Vagina (tissue), 2 donors: ENCODE measurements around the gene MEPE.
A peak's percentile ranks its signal among the peaks of the same experiment; 100 is the strongest.

Experiments
- POLR2A ChIP-seq, 2 donors: fragments of 450-650 bp; IDR thresholded peaks; one replicate each; pipeline ENCODE4 v1.6.1; 2017; ENCODE audit warnings: antibody characterized with exemption in 2 of 2, mild to moderate bottlenecking in 2 of 2, moderate library complexity in 2 of 2
- POLR2AphosphoS5 ChIP-seq, 2 donors: sonication (generic); formaldehyde crosslinking; IDR thresholded peaks; one replicate each; pipeline ENCODE4 v1.9.0; 2017; ENCODE audit warnings: antibody characterized with exemption in 2 of 2, mild to moderate bottlenecking in 2 of 2, low read depth in 1 of 2; ENCODE audit not compliant: insufficient read depth in 1 of 2
- TF ChIP-seq, protein P1 (sequence below), 3 experiments: fragments of 450-650 bp in 2 of 3; fragments of 200-600 bp in 1 of 3; sonication (generic) in 1 of 3; IDR thresholded peaks; one replicate each; pipeline ENCODE4 v1.5.1; 2017 to 2019; ENCODE audit warnings: antibody characterized with exemption in 3 of 3, mild to moderate bottlenecking in 2 of 3, moderate library complexity in 2 of 3

DNA sequence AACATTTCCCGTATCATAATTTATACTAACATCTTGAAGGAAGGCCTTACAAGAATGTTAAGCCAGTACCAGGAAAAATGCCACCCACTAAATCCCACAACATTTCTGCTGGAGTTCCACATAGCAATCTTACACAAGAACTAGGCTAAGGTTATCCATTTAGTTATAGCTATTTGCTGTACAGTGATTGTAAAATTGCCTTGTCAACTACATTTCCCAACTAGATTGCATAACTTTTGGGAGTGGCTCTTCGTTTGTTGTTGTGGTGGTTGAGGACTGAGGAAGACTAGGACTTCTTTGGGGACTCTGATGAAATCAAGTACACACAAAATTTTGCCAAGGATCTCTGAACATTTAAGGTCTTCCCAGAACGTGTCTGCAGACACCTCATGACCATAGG, 25.4 kb upstream of the MEPE start:
- no peak for TF ChIP-seq POLR2A (IDR thresholded peaks at IDR 0.05)
- TF ChIP-seq, protein P1, sequence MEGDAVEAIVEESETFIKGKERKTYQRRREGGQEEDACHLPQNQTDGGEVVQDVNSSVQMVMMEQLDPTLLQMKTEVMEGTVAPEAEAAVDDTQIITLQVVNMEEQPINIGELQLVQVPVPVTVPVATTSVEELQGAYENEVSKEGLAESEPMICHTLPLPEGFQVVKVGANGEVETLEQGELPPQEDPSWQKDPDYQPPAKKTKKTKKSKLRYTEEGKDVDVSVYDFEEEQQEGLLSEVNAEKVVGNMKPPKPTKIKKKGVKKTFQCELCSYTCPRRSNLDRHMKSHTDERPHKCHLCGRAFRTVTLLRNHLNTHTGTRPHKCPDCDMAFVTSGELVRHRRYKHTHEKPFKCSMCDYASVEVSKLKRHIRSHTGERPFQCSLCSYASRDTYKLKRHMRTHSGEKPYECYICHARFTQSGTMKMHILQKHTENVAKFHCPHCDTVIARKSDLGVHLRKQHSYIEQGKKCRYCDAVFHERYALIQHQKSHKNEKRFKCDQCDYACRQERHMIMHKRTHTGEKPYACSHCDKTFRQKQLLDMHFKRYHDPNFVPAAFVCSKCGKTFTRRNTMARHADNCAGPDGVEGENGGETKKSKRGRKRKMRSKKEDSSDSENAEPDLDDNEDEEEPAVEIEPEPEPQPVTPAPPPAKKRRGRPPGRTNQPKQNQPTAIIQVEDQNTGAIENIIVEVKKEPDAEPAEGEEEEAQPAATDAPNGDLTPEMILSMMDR (IDR thresholded peaks at IDR 0.05), result no peak
- peak in 1 of 2 donors; percentile 20 for TF ChIP-seq POLR2AphosphoS5 (IDR thresholded peaks at IDR 0.05; ENCODE audit: insufficient read depth in 1 of 2, low read depth in 1 of 2)
